IPS DF 6.9 (cell line): ENCODE data around the gene SLC37A1.

ENCODE experiments used
- DNase-seq: peaks from one replicate; pipeline ENCODE4 v3.0.0-alpha.2; 2013; ENCODE audit warnings: low read depth, low spot score
- H3K27ac ChIP-seq: one replicate; pipeline ENCODE4 v1.5.1; 2013; ENCODE audit warnings: low read length, control low read depth
- H3K27me3 ChIP-seq: 2 replicates; pipeline ENCODE4 v1.6.1; 2013; ENCODE audit warnings: mild to moderate bottlenecking, low read length; ENCODE audit not compliant: control insufficient read depth, insufficient read depth
- H3K36me3 ChIP-seq: 2 replicates; pipeline ENCODE4 v1.6.1; 2013; ENCODE audit warnings: low read length; ENCODE audit not compliant: control insufficient read depth, insufficient read depth
- H3K4me1 ChIP-seq: 2 replicates; pipeline ENCODE4 v1.6.1; 2013; ENCODE audit warnings: low read length; ENCODE audit not compliant: control insufficient read depth, insufficient read depth
- H3K4me3 ChIP-seq: 2 replicates; pipeline ENCODE4 v1.5.1; 2013; ENCODE audit warnings: mild to moderate bottlenecking, low read length
- H3K9me3 ChIP-seq: 2 replicates; pipeline ENCODE4 v1.6.1; 2013; ENCODE audit warnings: low read length, inconsistent platforms; ENCODE audit not compliant: control insufficient read depth, insufficient read depth
- WGBS: extraction: QIAGEN DNeasy Blood & Tissue Kit; methylation state at CpG from one replicate; pipeline ENCODE4 v1.1.7; 2013; ENCODE audit warnings: mixed read lengths, missing lambda C conversion rate; ENCODE audit not compliant: insufficient read length, insufficient coverage; 5-methylcytosine and 5-hydroxymethylcytosine counted together

The SLC37A1 gene

GRCh38 chr21:42581993-42582786 lies 68.5 kb downstream of the SLC37A1 start:
- no peaks in the 10 kb centered on the region for H3K27me3 ChIP-seq
- no CpG with 5 or more reads among the region's 17 CpGs for WGBS
- no peaks in the 10 kb centered on the region for H3K36me3 ChIP-seq
- H3K4me3 ChIP-seq = no peak overlapping the region
- H3K27ac ChIP-seq = no peak overlapping the region
- no peaks in the 10 kb centered on the region for H3K4me1 ChIP-seq
- DNase-seq = no peak
- no peaks in the 10 kb centered on the region for H3K9me3 ChIP-seq

GRCh38 chr21:42582787-42583476 lies 69.3 kb downstream of the SLC37A1 start:
- H3K36me3 ChIP-seq = no peaks in the 10 kb centered on the region
- no peak overlapping the region for H3K4me3 ChIP-seq
- no peak overlapping the region for H3K27ac ChIP-seq
- no peak for DNase-seq
- WGBS = no CpG with 5 or more reads among the region's 22 CpGs
- H3K27me3 ChIP-seq = no peaks in the 10 kb centered on the region
- H3K9me3 ChIP-seq = no peaks in the 10 kb centered on the region
- H3K4me1 ChIP-seq = no peaks in the 10 kb centered on the region

GRCh38 chr21:42583477-42584295 lies 70.0 kb downstream of the SLC37A1 start:
- no peaks in the 10 kb centered on the region for H3K4me1 ChIP-seq
- H3K27ac ChIP-seq = no peak overlapping the region
- H3K36me3 ChIP-seq = no peaks in the 10 kb centered on the region
- WGBS = no CpG with 5 or more reads among the region's 20 CpGs
- no peak overlapping the region for H3K4me3 ChIP-seq
- no peak for DNase-seq
- no peaks in the 10 kb centered on the region for H3K27me3 ChIP-seq
- no peaks in the 10 kb centered on the region for H3K9me3 ChIP-seq

- Histone ChIP-seq H3K36me3 (no peaks in the 10 kb centered on the region), H3K9me3 (no peaks in the 10 kb centered on the region), H3K27me3 (no peaks in the 10 kb centered on the region), H3K4me3 (no peak overlapping the region), H3K4me1 (no peaks in the 10 kb centered on the region), H3K27ac (no peak overlapping the region)
- WGBS = no CpG with 5 or more reads among the region's 11 CpGs
- DNase-seq = no peak
Observed at GRCh38 chr21:42584296-42584641, 70.6 kb downstream of the SLC37A1 start.

GRCh38 chr21:42585881-42586280 lies 72.2 kb downstream of the SLC37A1 start:
- no CpG with 5 or more reads among the region's 10 CpGs for WGBS
- H3K9me3 ChIP-seq = no peaks in the 10 kb centered on the region
- no peak overlapping the region for H3K4me3 ChIP-seq
- H3K27ac ChIP-seq = no peak overlapping the region
- DNase-seq = no peak
- no peaks in the 10 kb centered on the region for H3K36me3 ChIP-seq
- H3K27me3 ChIP-seq = no peaks in the 10 kb centered on the region
- H3K4me1 ChIP-seq = no peaks in the 10 kb centered on the region

- Histone ChIP-seq H3K4me3 (no peak overlapping the region), H3K36me3 (no peaks in the 10 kb centered on the region), H3K9me3 (no peaks in the 10 kb centered on the region), H3K27me3 (no peaks in the 10 kb centered on the region), H3K4me1 (no peaks in the 10 kb centered on the region), H3K27ac (no peak overlapping the region)
- WGBS = no CpG with 5 or more reads among the region's 19 CpGs
- DNase-seq = no peak
Observed at GRCh38 chr21:42586406-42586805, 72.8 kb downstream of the SLC37A1 start.

GRCh38 chr21:42587036-42587435 lies 73.4 kb downstream of the SLC37A1 start:
- Histone ChIP-seq H3K4me3 (no peak overlapping the region), H3K9me3 (no peaks in the 10 kb centered on the region), H3K4me1 (no peaks in the 10 kb centered on the region), H3K36me3 (no peaks in the 10 kb centered on the region), H3K27me3 (no peaks in the 10 kb centered on the region), H3K27ac (no peak overlapping the region)
- no CpG with 5 or more reads among the region's 15 CpGs for WGBS
- DNase-seq = no peak

GRCh38 chr21:42590431-42591131 lies 76.9 kb downstream of the SLC37A1 start:
- H3K4me1 ChIP-seq = peaks cover 1% of the 10 kb centered on the region; the same call in 1 of the 2 replicates
- H3K36me3 ChIP-seq = no peaks in the 10 kb centered on the region
- H3K9me3 ChIP-seq = no peaks in the 10 kb centered on the region
- no peaks in the 10 kb centered on the region for H3K27me3 ChIP-seq
- no peak overlapping the region for H3K4me3 ChIP-seq
- no peak overlapping the region for H3K27ac ChIP-seq
- WGBS = no CpG with 5 or more reads among the region's 20 CpGs
- no peak for DNase-seq

- H3K27ac ChIP-seq = no peak overlapping the region
- no peaks in the 10 kb centered on the region for H3K36me3 ChIP-seq
- H3K9me3 ChIP-seq = no peaks in the 10 kb centered on the region
- H3K27me3 ChIP-seq = no peaks in the 10 kb centered on the region
- peaks cover 1% of the 10 kb centered on the region; the same call in 1 of the 2 replicates for H3K4me1 ChIP-seq
- no CpG with 5 or more reads among the region's 18 CpGs for WGBS
- no peak overlapping the region for H3K4me3 ChIP-seq
- DNase-seq = no peak
Observed at GRCh38 chr21:42591170-42591869, 77.7 kb downstream of the SLC37A1 start.
